ENCODE results near the gene NDST3. TPM values are rescaled to one million over a fixed set of nuclear protein-coding genes. Genes with fewer than 3 reads are reported as not detected.

The NDST3 gene
- total and polyA plus RNA-seq, 2 of the 13 experiments (the other 11 are each of a cell fraction or from before 2014, with no cell fraction given) = not detected

GRCh38 chr4:118167306-118167705 is 133.0 kb downstream of the NDST3 start:
- in situ Hi-C loops (cut with HindIII; ENCODE audit: extremely low pct_ligation_motif_present, low pct_unique_long_range_greater_than_20kb) = no loop called here
- BruUV-seq (replicated peaks) = no TSS peak
- CTCF ChIA-PET (ENCODE audit: low intra/inter-chr PET ratio, low total read pairs) = no interaction called here

GRCh38 chr4:118171381-118171780 is 137.1 kb downstream of the NDST3 start:
- CTCF ChIA-PET (ENCODE audit: low intra/inter-chr PET ratio, low total read pairs) = no interaction called here
- FAIRE-seq (no peak), DNase-seq (ENCODE audit: low spot score) (no peak), ATAC-seq (no peak)
- TF ChIP-seq ZNF512 (CRISPR knock-in tag; IDR thresholded peaks at IDR 0.05) (no peak), CENPX (CRISPR knock-in tag; IDR thresholded peaks at IDR 0.05) (no peak), ATF4 (CRISPR knock-in tag; IDR thresholded peaks at IDR 0.05) (no peak), ZNF746 (CRISPR knock-in tag; IDR thresholded peaks at IDR 0.05) (no peak), ZUFSP (CRISPR knock-in tag; IDR thresholded peaks at IDR 0.05; ENCODE audit: borderline replicate concordance) (no peak), KDM3A (CRISPR knock-in tag; IDR thresholded peaks at IDR 0.05; ENCODE audit: low read depth) (no peak), MAX (IDR thresholded peaks at IDR 0.05) (no peak), TRIM22 (IDR thresholded peaks at IDR 0.05) (no peak), MTF1 (CRISPR knock-in tag; IDR thresholded peaks at IDR 0.05) (no peak)
- in situ Hi-C loops (cut with HindIII; ENCODE audit: extremely low pct_ligation_motif_present, low pct_unique_long_range_greater_than_20kb) (no loop called here), intact Hi-C loops (cut with micrococcal nuclease; ENCODE audit: unreplicated experiment) (no loop called here)
- WGBS (ENCODE audit: low lambda C conversion rate) = 47% methylated on average over 4 of the region's 4 CpGs
- POLR2A ChIA-PET = no interaction called here
- H3K9me3 ChIP-seq (ENCODE audit: low read length) = peaks cover 11% of the 10 kb centered on the region; the same call in 1 of the 2 replicates
- H3K9ac ChIP-seq (ENCODE audit: insufficient read depth, low read depth, low read length) = no peak overlapping the region
- no TSS peak for BruUV-seq (replicated peaks)
- H4K20me1 ChIP-seq (ENCODE audit: insufficient read depth, low read length) = no peaks in the 10 kb centered on the region
- no peak overlapping the region for H2AFZ ChIP-seq (ENCODE audit: low read length)
- H3K27me3 ChIP-seq (ENCODE audit: control insufficient read depth in 1 of 2, insufficient read depth in 2 of 2, low read length in 2 of 2) = no peaks in the 10 kb centered on the region; a peak in 1 of 5 replicates
- H3K36me3 ChIP-seq (replicated peaks in 1 of 2; ENCODE audit: control insufficient read depth in 1 of 2, insufficient read depth in 2 of 2, low read length in 2 of 2) = no peaks in the 10 kb centered on the region
- no peaks in the 10 kb centered on the region for H3K79me2 ChIP-seq (ENCODE audit: insufficient read depth, low read length)
- no peak overlapping the region for H3K27ac ChIP-seq (ENCODE audit: extremely low read length, insufficient read depth, low read length)
- H3K4me3 ChIP-seq (replicated peaks in 1 of 3; ENCODE audit: insufficient read depth in 1 of 3, low read depth in 2 of 3, low read length in 3 of 3) = no peak overlapping the region
- no peaks in the 10 kb centered on the region for H3K4me1 ChIP-seq (ENCODE audit: insufficient read depth, low read length)
- no peak overlapping the region for H3K4me2 ChIP-seq (ENCODE audit: low read depth, low read length)

More at GRCh38 chr4:118167306-118167705, 133.0 kb downstream of the NDST3 start:
- no peak overlapping the region for H2AFZ ChIP-seq (ENCODE audit: low read length)
- no peaks in the 10 kb centered on the region for H3K36me3 ChIP-seq (replicated peaks in 1 of 2; ENCODE audit: control insufficient read depth in 1 of 2, insufficient read depth in 2 of 2, low read length in 2 of 2)
- H3K27ac ChIP-seq (ENCODE audit: extremely low read length, insufficient read depth, low read length) = no peak overlapping the region
- ATAC-seq = no peak
- no peaks in the 10 kb centered on the region; a peak in 1 of 5 replicates for H3K27me3 ChIP-seq (ENCODE audit: control insufficient read depth in 1 of 2, insufficient read depth in 2 of 2, low read length in 2 of 2)
- TF ChIP-seq MAFK (conservative IDR thresholded peaks at IDR 0.05 in 1 of 2, IDR thresholded peaks at IDR 0.05 in 1 of 2; ENCODE audit: low read length in 2 of 2) = peak in 1 of 2 experiments; percentile 64; a peak in 1 of 4 replicates
- TF ChIP-seq ZNF784 (CRISPR knock-in tag; IDR thresholded peaks at IDR 0.05; ENCODE audit: borderline replicate concordance) = no peak
- peak; percentile 50 for TF ChIP-seq MAFF (IDR thresholded peaks at IDR 0.05; ENCODE audit: low read depth, low read length)
- H3K4me1 ChIP-seq (ENCODE audit: insufficient read depth, low read length) = no peaks in the 10 kb centered on the region
- no peaks in the 10 kb centered on the region for H3K79me2 ChIP-seq (ENCODE audit: insufficient read depth, low read length)
- POLR2A ChIA-PET = no interaction called here
- peaks cover 23% of the 10 kb centered on the region; the same call in 1 of the 2 replicates for H3K9me3 ChIP-seq (ENCODE audit: low read length)
- 93% methylated on average over 1 of the region's 1 CpG for WGBS (ENCODE audit: low lambda C conversion rate)
- no peak overlapping the region for H3K4me3 ChIP-seq (replicated peaks in 1 of 3; ENCODE audit: insufficient read depth in 1 of 3, low read depth in 2 of 3, low read length in 3 of 3)
- no peak for FAIRE-seq
- intact Hi-C loops (cut with micrococcal nuclease; ENCODE audit: unreplicated experiment) = no loop called here
- no peak for DNase-seq (ENCODE audit: low spot score)
- no peak overlapping the region for H3K9ac ChIP-seq (ENCODE audit: insufficient read depth, low read depth, low read length)
- H3K4me2 ChIP-seq (ENCODE audit: low read depth, low read length) = no peak overlapping the region
- no peaks in the 10 kb centered on the region for H4K20me1 ChIP-seq (ENCODE audit: insufficient read depth, low read length)
